H9 (cell line): Measurements from ENCODE around the gene AQP12A. TPM values are rescaled to one million over a fixed set of nuclear protein-coding genes. Genes with fewer than 3 reads are reported as not detected.

Experiments used
- DNase-seq: peaks from one replicate; pipeline ENCODE4 v3.0.0-alpha.2; 2017
- H2AFZ ChIP-seq: one replicate; pipeline ENCODE4 v1.6.1; 2013; ENCODE audit warnings: mild to moderate bottlenecking, low read length, control low read depth, moderate library complexity
- H2AK5ac ChIP-seq: 2 replicates; pipeline ENCODE4 v1.6.1; 2013; ENCODE audit warnings: low read length, control low read depth, mixed read lengths; ENCODE audit not compliant: insufficient read length
- H2BK120ac ChIP-seq: one replicate; pipeline ENCODE4 v1.6.1; 2013; ENCODE audit warnings: low read depth, mild to moderate bottlenecking, low read length, control low read depth, inconsistent platforms; ENCODE audit not compliant: poor library complexity, severe bottlenecking
- H2BK12ac ChIP-seq: 2 replicates; pipeline ENCODE4 v1.6.1; 2013; ENCODE audit warnings: low read length, control low read depth, mixed read lengths, low read depth; ENCODE audit not compliant: insufficient read length
- H2BK15ac ChIP-seq: 2 replicates; pipeline ENCODE4 v1.6.1; 2013; ENCODE audit warnings: low read depth, low read length, control low read depth
- H2BK20ac ChIP-seq: one replicate; pipeline ENCODE4 v1.6.1; 2013; ENCODE audit warnings: low read depth, mild to moderate bottlenecking, low read length, control low read depth, inconsistent platforms; ENCODE audit not compliant: poor library complexity, severe bottlenecking
- H2BK5ac ChIP-seq: 2 replicates; pipeline ENCODE4 v1.6.1; 2013; ENCODE audit warnings: low read length, control low read depth, mixed read lengths; ENCODE audit not compliant: insufficient read length
- H3K14ac ChIP-seq: 2 replicates; pipeline ENCODE4 v1.6.1; 2013; ENCODE audit warnings: low read length, control low read depth; ENCODE audit not compliant: insufficient read depth
- H3K18ac ChIP-seq: 2 replicates; pipeline ENCODE4 v1.6.1; 2013; ENCODE audit warnings: low read depth, mild to moderate bottlenecking, mixed read lengths, low read length, control low read depth; ENCODE audit not compliant: insufficient read length
- H3K23ac ChIP-seq: 2 replicates; pipeline ENCODE4 v1.6.1; 2013; ENCODE audit warnings: low read length, control low read depth, mixed read lengths, low read depth; ENCODE audit not compliant: insufficient read length
- H3K23me2 ChIP-seq: 2 replicates; pipeline ENCODE4 v1.6.1; 2013; ENCODE audit warnings: low read depth, mild to moderate bottlenecking, mixed read lengths, low read length, control low read depth; ENCODE audit not compliant: insufficient read length, poor library complexity, severe bottlenecking
- H3K27ac ChIP-seq: 2 replicates; pipeline ENCODE4 v1.5.1; 2013; ENCODE audit warnings: low read length, control low read depth, mixed read lengths, low read depth; ENCODE audit not compliant: insufficient read length
- H3K27me3 ChIP-seq: 2 replicates; pipeline ENCODE4 v1.6.1; 2013; ENCODE audit warnings: low read length, control low read depth, inconsistent platforms; ENCODE audit not compliant: insufficient read depth
- H3K4ac ChIP-seq: 2 replicates; pipeline ENCODE4 v1.6.1; 2013; ENCODE audit warnings: low read depth, mild to moderate bottlenecking, control low read depth, inconsistent platforms, low read length, moderate library complexity
- H3K4me1 ChIP-seq: 2 replicates; pipeline ENCODE4 v1.6.1; 2013; ENCODE audit warnings: low read length, control low read depth, inconsistent platforms; ENCODE audit not compliant: insufficient read depth
- H3K4me2 ChIP-seq: 2 replicates; pipeline ENCODE4 v1.6.1; 2013; ENCODE audit warnings: low read length, control low read depth, mixed read lengths; ENCODE audit not compliant: insufficient read length, insufficient read depth
- H3K56ac ChIP-seq: 2 replicates; pipeline ENCODE4 v1.6.1; 2013; ENCODE audit warnings: low read depth, mild to moderate bottlenecking, mixed read lengths, low read length, control low read depth; ENCODE audit not compliant: insufficient read length
- H3K79me1 ChIP-seq: 2 replicates; pipeline ENCODE4 v1.6.1; 2013; ENCODE audit warnings: low read depth, mild to moderate bottlenecking, moderate library complexity, low read length, control low read depth, inconsistent platforms; ENCODE audit not compliant: insufficient read depth, poor library complexity, severe bottlenecking
- H3K79me2 ChIP-seq: 2 replicates; pipeline ENCODE4 v1.6.1; 2013; ENCODE audit warnings: low read length, control low read depth, inconsistent platforms; ENCODE audit not compliant: insufficient read depth
- H3K9ac ChIP-seq: 2 replicates; pipeline ENCODE4 v1.6.1; 2013; ENCODE audit warnings: low read length, control low read depth, mixed read lengths; ENCODE audit not compliant: insufficient read length; ENCODE audit errors: extremely low read depth
- H3K9me3 ChIP-seq: one replicate; pipeline ENCODE4 v1.6.1; 2013; ENCODE audit warnings: low read depth, low read length, inconsistent platforms; ENCODE audit not compliant: control insufficient read depth
- H3T11ph ChIP-seq: one replicate; pipeline ENCODE4 v1.6.1; 2013; ENCODE audit warnings: mild to moderate bottlenecking, low read length, control low read depth, inconsistent platforms
- H4K20me1 ChIP-seq: one replicate; pipeline ENCODE4 v1.6.1; 2013; ENCODE audit not compliant: control insufficient read depth, insufficient read length, insufficient read depth
- H4K5ac ChIP-seq: 2 replicates; pipeline ENCODE4 v1.6.1; 2013; ENCODE audit warnings: low read depth, mild to moderate bottlenecking, mixed read lengths, low read length, control low read depth; ENCODE audit not compliant: insufficient read length
- H4K8ac ChIP-seq: replicated peaks from 2 replicates; pipeline ENCODE4 v1.6.1; 2013; ENCODE audit warnings: low read length, control low read depth, mixed read lengths, low read depth; ENCODE audit not compliant: insufficient read length
- H4K91ac ChIP-seq: 2 replicates; pipeline ENCODE4 v1.6.1; 2013; ENCODE audit warnings: low read depth, mild to moderate bottlenecking, moderate library complexity, mixed read lengths, low read length, control low read depth; ENCODE audit not compliant: insufficient read length
- H3K27ac Mint-ChIP-seq, 3 experiments: 2 replicates in 2 of 3; 3 replicates in 1 of 3; pipeline ENCODE4 v1.8.0; 2020 to 2021; ENCODE audit warnings: mixed read lengths in 3 of 3, mild to moderate bottlenecking in 1 of 3, moderate library complexity in 1 of 3
- H3K27me3 Mint-ChIP-seq: 2 replicates; pipeline ENCODE4 v1.8.0; 2021; ENCODE audit warnings: low read depth, mild to moderate bottlenecking, moderate library complexity, mixed read lengths
- H3K36me3 Mint-ChIP-seq, 3 experiments: 2 replicates in 2 of 3; 3 replicates in 1 of 3; pipeline ENCODE4 v1.8.0; 2020 to 2021; ENCODE audit warnings: low read depth in 3 of 3, mixed read lengths in 3 of 3; ENCODE audit not compliant: insufficient read depth in 1 of 3
- H3K4me1 Mint-ChIP-seq, 2 experiments: 2 replicates each; pipeline ENCODE4 v1.8.0; 2020; ENCODE audit warnings: mixed read lengths in 2 of 2
- H3K4me3 Mint-ChIP-seq, 2 experiments: 2 replicates in 1 of 2; 3 replicates in 1 of 2; pipeline ENCODE4 v1.8.0; 2020 to 2021; ENCODE audit warnings: mild to moderate bottlenecking in 2 of 2, mixed read lengths in 2 of 2, moderate library complexity in 1 of 2
- H3K9me3 Mint-ChIP-seq, 2 experiments: 2 replicates in 1 of 2; 3 replicates in 1 of 2; pipeline ENCODE4 v1.8.0; 2020; ENCODE audit warnings: mild to moderate bottlenecking in 2 of 2, mixed read lengths in 2 of 2, moderate library complexity in 1 of 2
- CTCF ChIP-seq: fragments of 200-600 bp; sonication (generic); conservative IDR thresholded peaks from 3 replicates; pipeline ENCODE4 v1.8.0; 2021; ENCODE audit warnings: antibody characterized with exemption, mild to moderate bottlenecking
- WGBS: extraction: QIAGEN DNeasy Blood & Tissue Kit; methylation state at CpG from one replicate; pipeline ENCODE4 v1.1.7; 2013; ENCODE audit warnings: missing lambda C conversion rate, low lambda C conversion rate, mixed read lengths; ENCODE audit not compliant: insufficient read length; ENCODE audit errors: extremely low coverage; 5-methylcytosine and 5-hydroxymethylcytosine counted together
- total RNA-seq: library from RNA; stranded (reverse); gene quantifications from 2 replicates; pipeline ENCODE4 v1.2.1, GENCODE V29; 2021

The AQP12A gene
- total RNA-seq, 1 experiment from 2014 or later: not detected

- no peak overlapping the region for H3K18ac ChIP-seq
- TF ChIP-seq CTCF: no peak
- no peak overlapping the region; a peak in 1 of 7 replicates for H3K27ac Mint-ChIP-seq
- H3K56ac ChIP-seq: no peak overlapping the region
- DNase-seq: no peak
- no peak overlapping the region for H3K4me3 Mint-ChIP-seq
- H2AFZ ChIP-seq: no peak overlapping the region
- no peak overlapping the region for H3K23ac ChIP-seq
- H3T11ph ChIP-seq: no peak overlapping the region
- no peak overlapping the region for H2BK12ac ChIP-seq
- no peak overlapping the region for H3K4ac ChIP-seq
- H3K9me3 Mint-ChIP-seq: no peaks in the 10 kb centered on the region
- H3K36me3 Mint-ChIP-seq: peaks cover 43 to 80% (median 79%) of the 10 kb centered on the region in 3 experiments
- no peaks in the 10 kb centered on the region for H3K79me2 ChIP-seq
- H2AK5ac ChIP-seq: no peak overlapping the region
- no peak overlapping the region for H4K5ac ChIP-seq
- H3K4me1 ChIP-seq: no peaks in the 10 kb centered on the region
- no peak overlapping the region for H2BK20ac ChIP-seq
- no peaks in the 10 kb centered on the region for H3K27me3 Mint-ChIP-seq
- no peaks in the 10 kb centered on the region for H3K79me1 ChIP-seq
- no peak overlapping the region for H2BK15ac ChIP-seq
- H4K8ac ChIP-seq: no peak overlapping the region
- H2BK5ac ChIP-seq: no peak overlapping the region
- no peak overlapping the region for H3K27ac ChIP-seq
- no peaks in the 10 kb centered on the region for H3K9me3 ChIP-seq
- H2BK120ac ChIP-seq: no peak overlapping the region
- H3K4me1 Mint-ChIP-seq: no peaks in the 10 kb centered on the region
- no peak overlapping the region for H3K14ac ChIP-seq
- WGBS: no CpG with 5 or more reads among the region's 7 CpGs
- H4K20me1 ChIP-seq: no peaks in the 10 kb centered on the region
- no peak overlapping the region for H4K91ac ChIP-seq
- no peaks in the 10 kb centered on the region for H3K27me3 ChIP-seq
- no peak overlapping the region for H3K4me2 ChIP-seq
- no peak overlapping the region for H3K9ac ChIP-seq
- no peaks in the 10 kb centered on the region for H3K23me2 ChIP-seq
Observed at GRCh38 chr2:240737958-240738357, 46.3 kb downstream of the AQP12A start.
